GM19455 (cell line): Measurements from ENCODE around the gene C5AR1.
"Not testable (repeated sequence)": the region's sequence is repeated elsewhere in the genome, so short reads cannot be mapped to it uniquely, and the experiment has no call there.

Experiments
- ATAC-seq: cut with Tn5 transposase; IDR thresholded peaks from one replicate; pipeline ENCODE4 v1.9.1; 2021; ENCODE audit not compliant: unreplicated experiment

C5AR1 gene

GRCh38 chr19:47358936-47359335, 49.3 kb downstream of the C5AR1 start:
- no peak for ATAC-seq

DNA sequence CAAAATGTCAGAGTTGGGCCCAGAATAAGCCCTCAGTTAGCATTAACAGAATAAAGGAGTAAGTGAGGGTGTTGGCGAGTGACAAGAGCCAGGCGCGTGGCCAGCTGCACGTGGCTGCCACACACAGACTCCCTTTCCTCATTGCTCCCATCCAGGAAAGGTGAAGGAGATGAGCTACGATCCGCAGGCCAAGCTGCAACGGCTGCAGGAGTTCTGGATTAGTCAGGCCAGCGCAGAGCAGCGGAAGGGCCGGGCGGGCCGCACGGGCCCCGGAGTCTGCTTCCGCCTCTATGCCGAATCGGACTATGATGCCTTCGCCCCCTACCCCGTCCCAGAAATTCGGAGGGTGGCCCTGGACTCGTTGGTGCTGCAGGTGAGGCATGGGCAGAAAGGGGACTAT, 52.7 kb downstream of the C5AR1 start:
- ATAC-seq, result no peak

- no peak for ATAC-seq
These were observed 54.3 kb downstream of the C5AR1 start for GRCh38 chr19:47363758-47364531.

DNA sequence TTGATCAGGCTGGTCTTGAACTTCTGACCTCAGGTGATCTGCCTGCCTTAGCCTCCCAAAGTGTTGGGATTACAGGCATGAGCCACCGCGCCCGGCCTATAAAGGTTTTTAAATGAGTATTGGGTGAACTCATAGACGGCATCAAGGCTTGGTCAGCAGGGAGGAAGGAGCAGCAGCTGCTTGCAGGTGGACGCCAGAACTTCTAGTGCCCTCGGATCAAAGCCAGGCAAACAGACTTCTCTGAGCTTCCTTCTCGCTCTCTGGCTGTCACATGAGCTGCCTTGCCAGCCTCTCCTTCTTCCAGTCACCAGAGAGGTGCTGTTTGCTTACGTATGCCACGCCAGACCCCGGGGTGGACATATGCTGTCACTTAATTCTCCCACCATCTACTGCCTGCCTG, 55.8 kb downstream of the C5AR1 start:
- not testable (repeated sequence) for ATAC-seq

DNA sequence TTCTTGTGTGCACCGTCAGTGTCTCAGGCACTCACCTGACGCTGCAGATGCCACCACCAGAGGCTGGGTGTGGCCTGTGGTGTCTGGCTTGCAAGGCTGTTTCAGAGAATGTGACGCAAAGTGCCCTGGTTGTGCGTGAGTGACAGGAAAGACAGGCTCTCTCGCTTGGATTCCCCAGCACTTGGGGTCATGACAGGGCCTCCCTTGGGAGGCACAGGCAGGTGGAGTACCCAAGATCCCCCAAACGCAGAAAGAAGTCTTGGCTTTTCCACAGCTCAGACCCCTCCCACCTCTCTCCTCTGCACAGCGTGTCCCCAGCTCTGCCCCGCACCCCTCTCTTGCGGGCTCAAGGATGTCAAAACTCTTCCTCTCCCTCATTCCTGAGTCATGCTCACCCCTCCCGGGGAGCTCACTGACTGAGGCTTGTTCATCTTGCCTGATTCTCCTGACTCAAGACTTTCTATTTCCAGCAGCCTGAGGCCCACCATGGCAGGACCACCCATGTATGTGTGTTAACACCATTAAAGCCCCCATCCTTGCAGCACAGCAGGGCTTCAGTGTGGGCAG, 60.5 kb downstream of the C5AR1 start:
- ATAC-seq, result no peak

DNA sequence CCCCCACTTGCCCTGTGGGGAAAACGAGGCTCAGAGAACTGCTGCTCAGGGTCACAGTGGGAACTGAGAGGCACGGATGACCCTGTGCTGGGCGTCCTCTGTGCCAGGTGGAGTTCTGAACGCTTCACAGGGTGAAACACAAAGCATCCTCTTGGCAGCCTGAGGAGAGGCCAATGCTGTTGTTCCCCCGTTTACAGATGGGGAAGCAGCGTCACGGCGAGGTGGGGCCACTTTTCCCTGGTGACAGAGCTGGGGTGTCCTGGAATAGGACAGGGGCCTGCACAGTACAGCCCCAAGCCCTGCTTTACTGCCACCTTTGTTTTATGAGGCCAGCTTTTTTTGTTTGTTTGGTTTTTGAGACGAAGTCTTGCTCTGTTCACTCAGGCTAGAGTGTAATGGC, 61.6 kb downstream of the C5AR1 start:
- no peak for ATAC-seq
